Loucy (cell line): ENCODE results near the gene STAB2.

Experiments used
- H2AFZ ChIP-seq: fragments of 200-600 bp; sonication (generic); 2 replicates; pipeline ENCODE4 v1.6.0; 2016; ENCODE audit warnings: antibody characterized with exemption, mild to moderate bottlenecking, low read length, moderate library complexity
- H3F3A ChIP-seq: fragments of 200-600 bp; 2 replicates; pipeline ENCODE4 v1.6.0; 2016; ENCODE audit warnings: antibody characterized with exemption, low read depth, mild to moderate bottlenecking
- H3K27me3 ChIP-seq: fragments of 200-600 bp; sonication (generic); 2 replicates; pipeline ENCODE4 v1.6.1; 2014; ENCODE audit warnings: low read length, mild to moderate bottlenecking; ENCODE audit not compliant: insufficient read depth, poor library complexity, severe bottlenecking
- H3K36me3 ChIP-seq: fragments of 200-600 bp; sonication (generic); 2 replicates; pipeline ENCODE4 v1.6.1; 2016; ENCODE audit warnings: low read length; ENCODE audit not compliant: insufficient read depth
- H3K4me1 ChIP-seq: fragments of 200-600 bp; sonication (generic); 2 replicates; pipeline ENCODE4 v1.5.1; 2014; ENCODE audit warnings: low read length, mild to moderate bottlenecking; ENCODE audit not compliant: insufficient read depth, poor library complexity, severe bottlenecking
- H3K4me2 ChIP-seq: fragments of 200-600 bp; sonication (generic); 2 replicates; pipeline ENCODE4 v1.6.0; 2014; ENCODE audit warnings: antibody characterized with exemption, low read length, low read depth, mild to moderate bottlenecking; ENCODE audit not compliant: poor library complexity, severe bottlenecking
- H3K4me3 ChIP-seq: fragments of 200-600 bp; sonication (generic); 2 replicates; pipeline ENCODE4 v1.5.1; 2014; ENCODE audit warnings: low read length, mild to moderate bottlenecking, mixed read lengths; ENCODE audit not compliant: poor library complexity, severe bottlenecking
- H3K79me2 ChIP-seq: fragments of 200-600 bp; sonication (generic); 2 replicates; pipeline ENCODE4 v1.6.1; 2014; ENCODE audit warnings: low read length; ENCODE audit not compliant: insufficient read depth
- H3K9ac ChIP-seq: fragments of 200-600 bp; sonication (generic); 2 replicates; pipeline ENCODE4 v1.6.0; 2014; ENCODE audit warnings: mild to moderate bottlenecking, low read depth, low read length, moderate library complexity; ENCODE audit not compliant: poor library complexity, severe bottlenecking
- H3K9me2 ChIP-seq: fragments of 200-600 bp; sonication (generic); replicated peaks from 2 replicates; pipeline ENCODE4 v1.6.1; 2016; ENCODE audit warnings: low read depth, low read length, mixed read lengths
- H3K9me3 ChIP-seq: fragments of 200-600 bp; sonication (generic); 2 replicates; pipeline ENCODE4 v1.6.1; 2014; ENCODE audit warnings: mild to moderate bottlenecking, antibody characterized with exemption, low read length, low read depth; ENCODE audit not compliant: insufficient read depth
- H4K20me1 ChIP-seq: fragments of 200-600 bp; sonication (generic); 2 replicates; pipeline ENCODE4 v1.6.0; 2014; ENCODE audit warnings: antibody characterized with exemption, low read length, mild to moderate bottlenecking; ENCODE audit not compliant: insufficient read depth, poor library complexity, severe bottlenecking
- EZH2phosphoT487 ChIP-seq: fragments of 200-600 bp; IDR thresholded peaks from 2 replicates; pipeline ENCODE4 v1.6.1; 2018; ENCODE audit warnings: antibody characterized with exemption, mild to moderate bottlenecking, moderate library complexity, borderline replicate concordance
- TF ChIP-seq, protein P1 (sequence below): fragments of 200-600 bp; sonication (generic); conservative IDR thresholded peaks from 2 replicates; pipeline ENCODE4 v1.5.1; 2014; ENCODE audit warnings: mild to moderate bottlenecking, antibody characterized with exemption, low read length

STAB2 gene

DNA sequence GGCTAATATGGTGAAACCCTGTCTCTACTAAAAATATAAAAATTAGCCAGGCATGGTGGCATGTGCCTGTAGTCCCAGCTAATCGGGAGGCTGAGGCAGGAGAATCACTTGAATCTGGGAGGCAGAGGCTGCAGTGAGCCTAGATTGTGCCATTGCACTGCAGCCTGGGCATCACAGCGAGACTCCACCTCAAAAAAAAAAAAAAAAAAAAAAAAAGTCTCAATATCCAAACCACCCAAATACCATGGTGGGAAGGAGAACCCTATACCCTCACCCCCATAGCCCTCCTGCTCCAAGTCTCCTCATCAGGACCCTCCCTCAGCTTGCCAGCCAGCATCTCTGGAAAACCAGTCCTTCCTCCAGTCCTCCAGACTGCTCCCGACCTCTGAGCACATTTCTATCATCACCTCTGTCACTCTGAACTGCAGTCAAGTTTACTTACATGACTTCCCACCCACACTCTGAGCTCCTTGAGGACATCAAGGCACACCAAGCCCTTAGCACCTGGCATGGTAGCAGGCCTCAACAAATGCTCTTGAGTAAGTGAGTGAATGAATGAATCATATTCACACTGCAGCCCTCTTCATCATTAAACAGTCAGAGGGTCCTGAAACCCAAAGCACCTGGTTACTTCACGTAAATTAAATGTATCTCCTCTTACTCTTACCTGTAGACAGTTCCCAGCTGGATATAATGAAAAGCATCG, 218.7 kb downstream of the STAB2 start:
- no peaks in the 10 kb centered on the region for H3K79me2 ChIP-seq
- no peaks in the 10 kb centered on the region for H3K9me2 ChIP-seq
- TF ChIP-seq, protein P1, sequence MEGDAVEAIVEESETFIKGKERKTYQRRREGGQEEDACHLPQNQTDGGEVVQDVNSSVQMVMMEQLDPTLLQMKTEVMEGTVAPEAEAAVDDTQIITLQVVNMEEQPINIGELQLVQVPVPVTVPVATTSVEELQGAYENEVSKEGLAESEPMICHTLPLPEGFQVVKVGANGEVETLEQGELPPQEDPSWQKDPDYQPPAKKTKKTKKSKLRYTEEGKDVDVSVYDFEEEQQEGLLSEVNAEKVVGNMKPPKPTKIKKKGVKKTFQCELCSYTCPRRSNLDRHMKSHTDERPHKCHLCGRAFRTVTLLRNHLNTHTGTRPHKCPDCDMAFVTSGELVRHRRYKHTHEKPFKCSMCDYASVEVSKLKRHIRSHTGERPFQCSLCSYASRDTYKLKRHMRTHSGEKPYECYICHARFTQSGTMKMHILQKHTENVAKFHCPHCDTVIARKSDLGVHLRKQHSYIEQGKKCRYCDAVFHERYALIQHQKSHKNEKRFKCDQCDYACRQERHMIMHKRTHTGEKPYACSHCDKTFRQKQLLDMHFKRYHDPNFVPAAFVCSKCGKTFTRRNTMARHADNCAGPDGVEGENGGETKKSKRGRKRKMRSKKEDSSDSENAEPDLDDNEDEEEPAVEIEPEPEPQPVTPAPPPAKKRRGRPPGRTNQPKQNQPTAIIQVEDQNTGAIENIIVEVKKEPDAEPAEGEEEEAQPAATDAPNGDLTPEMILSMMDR: no peak
- no peak for TF ChIP-seq EZH2phosphoT487
- H3K9ac ChIP-seq: no peak overlapping the region
- H3K4me1 ChIP-seq: no peaks in the 10 kb centered on the region
- 0 out of 2 replicates have a peak, but pooled peaks cover 3% of the 10 kb centered on the region for H3K36me3 ChIP-seq
- no peaks in the 10 kb centered on the region for H3K9me3 ChIP-seq
- no peak overlapping the region for H3K4me3 ChIP-seq
- H3K27me3 ChIP-seq: no peaks in the 10 kb centered on the region
- no peak overlapping the region for H2AFZ ChIP-seq
- no peak overlapping the region for H3K4me2 ChIP-seq
- no peaks in the 10 kb centered on the region for H3F3A ChIP-seq
- no peaks in the 10 kb centered on the region for H4K20me1 ChIP-seq

DNA sequence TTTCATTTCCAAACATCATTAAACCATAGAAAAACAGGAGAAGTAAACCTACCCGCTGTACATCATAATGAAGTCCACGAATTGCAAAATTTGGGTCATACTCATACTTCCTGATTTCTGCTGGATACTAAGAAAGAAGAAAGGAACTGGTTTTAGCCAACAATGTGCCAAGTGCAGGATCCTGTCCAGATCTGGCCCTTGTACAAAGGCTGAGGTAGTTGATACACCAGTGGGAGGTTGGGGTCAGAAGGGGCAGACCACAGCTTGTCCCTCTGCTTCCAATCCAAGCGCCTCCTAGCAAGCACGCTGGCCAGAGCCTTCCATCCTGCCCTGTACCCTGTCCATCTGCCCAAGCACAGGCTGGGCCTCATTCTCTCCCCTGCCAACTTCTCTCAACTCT, 219.7 kb downstream of the STAB2 start:
- Histone ChIP-seq H3K9me2 (no peaks in the 10 kb centered on the region), H3K4me2 (no peak overlapping the region), H3K27me3 (no peaks in the 10 kb centered on the region), H3K4me3 (no peak overlapping the region), H3K79me2 (no peaks in the 10 kb centered on the region), H3K9me3 (no peaks in the 10 kb centered on the region), H3K9ac (no peak overlapping the region), H4K20me1 (no peaks in the 10 kb centered on the region), H3F3A (no peaks in the 10 kb centered on the region), H2AFZ (no peak overlapping the region), H3K36me3 (0 out of 2 replicates have a peak, but pooled peaks cover 3% of the 10 kb centered on the region), H3K4me1 (no peaks in the 10 kb centered on the region)
- no peak for TF ChIP-seq EZH2phosphoT487
- TF ChIP-seq, protein P1: no peak

GRCh38 chr12:103807561-103808238, 220.6 kb downstream of the STAB2 start:
- TF ChIP-seq, protein P1: no peak
- TF ChIP-seq EZH2phosphoT487: no peak
- Histone ChIP-seq H3K4me1 (no peaks in the 10 kb centered on the region), H3K9me3 (no peaks in the 10 kb centered on the region), H3K9me2 (no peaks in the 10 kb centered on the region), H3K27me3 (no peaks in the 10 kb centered on the region), H3K4me3 (no peak overlapping the region), H3F3A (no peaks in the 10 kb centered on the region), H3K36me3 (peaks cover 3% of the 10 kb centered on the region; the same call in 1 of the 2 replicates), H4K20me1 (no peaks in the 10 kb centered on the region), H2AFZ (no peak overlapping the region), H3K9ac (no peak overlapping the region), H3K79me2 (no peaks in the 10 kb centered on the region), H3K4me2 (no peak overlapping the region)
